SK-N-SH (cell line): ENCODE data around the gene GTPBP3. TPM values are rescaled to one million over a fixed set of nuclear protein-coding genes. Genes with fewer than 3 reads are reported as not detected.

Experiments
- CTCF ChIA-PET: fragments of 300-600, 350-600 bp; formaldehyde crosslinking; extraction: SDS; loops from one replicate; lab custom pipeline; 2021; lab: Yijun Ruan, JAX
- POLR2A ChIA-PET: fragments of 350-600 bp; sonication (Branson Sonifier 250); formaldehyde crosslinking; extraction: SDS; loops from one replicate; lab custom pipeline; 2020; ENCODE audit warnings: antibody characterized with exemption, inconsistent platforms; lab: Yijun Ruan, JAX
- DNase-seq: peaks from one replicate; pipeline ENCODE4 v3.0.0; 2012
- H2AFZ ChIP-seq: fragments of 200-600 bp; sonication (generic); 2 replicates; pipeline ENCODE4 v1.8.1; 2016; ENCODE audit warnings: antibody characterized with exemption, mild to moderate bottlenecking, low read depth
- H3F3A ChIP-seq: fragments of 200-600 bp; sonication (generic); replicated peaks from 2 replicates; pipeline ENCODE3; 2016; ENCODE audit warnings: antibody characterized with exemption, mild to moderate bottlenecking; ENCODE audit not compliant: insufficient read depth
- H3K27ac ChIP-seq, 2 experiments: fragments of 200-500 bp in 1 of 2; fragments of 200-600 bp in 1 of 2; sonication (Bioruptor generic) in 1 of 2; sonication (generic), shearing (Covaris generic) in 1 of 2; 2 replicates each; pipeline versions ENCODE4 v1.5.1 to v1.6.1; 2014 to 2016; ENCODE audit warnings: low read depth in 2 of 2, inconsistent platforms in 1 of 2, low read length in 1 of 2, mild to moderate bottlenecking in 1 of 2, mixed read lengths in 1 of 2
- H3K27me3 ChIP-seq: fragments of 200-600 bp; sonication (generic), shearing (Covaris generic); 2 replicates; pipeline ENCODE4 v1.6.1; 2016; ENCODE audit warnings: mixed run types; ENCODE audit not compliant: insufficient read depth
- H3K36me3 ChIP-seq, 2 experiments: fragments of 200-500 bp in 1 of 2; fragments of 200-600 bp in 1 of 2; sonication (Bioruptor generic) in 1 of 2; sonication (generic) in 1 of 2; replicated peaks in 1 of 2; 2 replicates each; pipeline versions ENCODE3 to v1.5.1; 2014 to 2016; ENCODE audit warnings: low read length in 1 of 2, mild to moderate bottlenecking in 1 of 2; ENCODE audit not compliant: insufficient read depth in 2 of 2, control insufficient read depth in 1 of 2
- H3K4me1 ChIP-seq, 2 experiments: fragments of 200-500 bp in 1 of 2; fragments of 200-600 bp in 1 of 2; sonication (Bioruptor generic) in 1 of 2; sonication (generic), shearing (Covaris generic) in 1 of 2; 2 replicates each; pipeline versions ENCODE4 v1.5.1 to v1.6.1; 2014 to 2016; ENCODE audit warnings: low read depth in 1 of 2, low read length in 1 of 2, mixed run types in 1 of 2; ENCODE audit not compliant: insufficient read depth in 2 of 2, control insufficient read depth in 1 of 2
- H3K4me2 ChIP-seq: fragments of 200-600 bp; sonication (generic), shearing (Covaris generic); 2 replicates; pipeline ENCODE4 v1.6.1; 2017; ENCODE audit warnings: mixed run types
- H3K4me3 ChIP-seq, 2 experiments: fragments of 200-500 bp in 1 of 2; fragments of 200-600 bp in 1 of 2; sonication (Bioruptor generic) in 1 of 2; sonication (generic), shearing (Covaris generic) in 1 of 2; 2 replicates each; pipeline versions ENCODE4 v1.5.1 to v1.8.1; 2014 to 2016; ENCODE audit warnings: low read depth in 2 of 2, inconsistent platforms in 1 of 2, low read length in 1 of 2, mild to moderate bottlenecking in 1 of 2, mixed read lengths in 1 of 2, moderate library complexity in 1 of 2
- H3K79me2 ChIP-seq: fragments of 200-600 bp; sonication (generic); 2 replicates; pipeline ENCODE4 v1.8.1; 2017; ENCODE audit warnings: mild to moderate bottlenecking; ENCODE audit not compliant: insufficient read depth
- H3K9ac ChIP-seq: fragments of 200-600 bp; sonication (generic); 2 replicates; pipeline ENCODE4 v1.6.1; 2017; ENCODE audit warnings: mixed run types
- H3K9me2 ChIP-seq: fragments of 200-600 bp; sonication (generic); 2 replicates; pipeline ENCODE4 v1.6.1; 2017; ENCODE audit warnings: mixed run types
- H3K9me3 ChIP-seq: fragments of 200-600 bp; sonication (generic); 2 replicates; pipeline ENCODE4 v1.6.1; 2017; ENCODE audit warnings: mixed run types, mild to moderate bottlenecking, moderate library complexity
- H4K20me1 ChIP-seq: fragments of 200-600 bp; sonication (generic); 2 replicates; pipeline ENCODE4 v1.6.1; 2017; ENCODE audit warnings: mild to moderate bottlenecking, mixed run types; ENCODE audit not compliant: insufficient read depth
- EP300 ChIP-seq, 2 experiments: IDR thresholded peaks; 2 replicates each; pipeline versions ENCODE4 v1.4.0 to v1.6.1; 2012; ENCODE audit warnings: borderline replicate concordance in 1 of 2, low read depth in 1 of 2, low read length in 1 of 2
- FOSL2 ChIP-seq: IDR thresholded peaks from 2 replicates; pipeline ENCODE4 v1.4.0; 2012; ENCODE audit warnings: low read depth, mild to moderate bottlenecking, moderate library complexity, borderline replicate concordance
- FOXM1 ChIP-seq: IDR thresholded peaks from 2 replicates; pipeline ENCODE4 v1.4.0; 2012; ENCODE audit warnings: low read depth, mild to moderate bottlenecking
- MEF2A ChIP-seq: IDR thresholded peaks from 2 replicates; pipeline ENCODE4 v1.4.0; 2012; ENCODE audit warnings: low read depth, borderline replicate concordance
- RCOR1 ChIP-seq: fragments of 150-350 bp; IDR thresholded peaks from 2 replicates; pipeline ENCODE4 v1.6.1; 2017; ENCODE audit warnings: antibody characterized with exemption, low read length
- RFX5 ChIP-seq: IDR thresholded peaks from 2 replicates; pipeline ENCODE4 v1.6.1; 2012; ENCODE audit warnings: mild to moderate bottlenecking, improper control_type of control experiment, low read length
- SIN3A ChIP-seq: IDR thresholded peaks from 2 replicates; pipeline ENCODE4 v1.6.1; 2012; ENCODE audit warnings: low read depth, mild to moderate bottlenecking, low read length, moderate library complexity, borderline replicate concordance
- TAF1 ChIP-seq: IDR thresholded peaks from 2 replicates; pipeline ENCODE4 v1.6.1; 2012; ENCODE audit warnings: low read depth, mild to moderate bottlenecking, low read length, moderate library complexity, borderline replicate concordance
- TCF12 ChIP-seq: IDR thresholded peaks from 2 replicates; pipeline ENCODE4 v1.4.0; 2012
- YY1 ChIP-seq: IDR thresholded peaks from 2 replicates; pipeline ENCODE4 v1.4.0; 2012; ENCODE audit warnings: low read depth, mild to moderate bottlenecking
- WGBS: methylation state at CpG from one replicate; pipeline ENCODE4 v1.1.6; 2017; ENCODE audit warnings: low lambda C conversion rate; 5-methylcytosine and 5-hydroxymethylcytosine counted together
- polyA plus RNA-seq, 3 experiments: library from polyadenylated mRNA; depleted of rRNA; stranded (reverse); fragments of >200 nt; gene quantifications; 2 replicates each; pipeline ENCODE4 v1.2.3, GENCODE V29; 2012
- TF ChIP-seq, protein P1 (sequence below): fragments of 150-350 bp; IDR thresholded peaks from 2 replicates; pipeline ENCODE4 v1.6.1; 2016; ENCODE audit warnings: mild to moderate bottlenecking, low read depth, low read length
- TF ChIP-seq, protein P2 (sequence below): IDR thresholded peaks from 2 replicates; pipeline ENCODE4 v1.4.0; 2012; ENCODE audit warnings: low read depth, borderline replicate concordance

The GTPBP3 gene
- polyA plus RNA-seq, 1 of the 3 experiments (the other 2 are of a cell fraction): 21.6 TPM

DNA sequence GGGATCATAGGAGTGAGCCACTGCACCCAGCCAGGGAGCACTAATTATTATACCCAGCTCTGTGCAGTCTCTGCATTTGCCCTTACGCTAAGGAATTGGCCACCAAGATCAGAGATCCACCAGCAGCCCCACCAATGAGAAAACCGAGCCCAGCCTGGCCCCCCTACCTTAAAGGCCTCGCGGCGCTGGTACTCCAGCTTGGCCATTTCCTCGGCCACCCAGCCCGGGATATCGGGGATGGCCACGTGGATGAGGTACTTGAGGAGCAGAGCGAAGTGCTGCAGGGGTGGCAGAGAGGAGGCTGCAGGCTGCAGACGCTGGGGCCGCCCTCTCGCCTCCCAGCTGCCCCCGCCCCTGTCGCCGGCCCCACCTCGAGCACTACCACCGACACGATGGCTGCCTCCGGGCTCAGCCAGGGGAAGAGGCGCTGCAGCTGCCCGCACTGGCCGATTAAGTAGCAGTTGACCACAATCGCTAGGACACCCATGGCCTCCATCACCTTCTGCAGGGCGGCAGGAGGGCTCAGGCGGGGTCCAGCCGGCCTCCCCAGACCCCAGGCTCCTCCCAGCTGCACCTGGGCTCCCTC lies 10.2 kb upstream of the GTPBP3 start:
- Histone ChIP-seq H3K9ac (no peak overlapping the region), H3K4me3 (no peak overlapping the region), H3K4me1 (no peaks in the 10 kb centered on the region), H3K9me2 (no peaks in the 10 kb centered on the region), H3F3A (no peaks in the 10 kb centered on the region), H3K27me3 (no peaks in the 10 kb centered on the region), H2AFZ (no peak overlapping the region), H3K4me2 (no peak overlapping the region), H3K9me3 (no peaks in the 10 kb centered on the region), H3K36me3 (peaks cover 0 to 18% of the 10 kb centered on the region in 2 experiments), H4K20me1 (no peaks in the 10 kb centered on the region), H3K27ac (no peak overlapping the region), H3K79me2 (no peaks in the 10 kb centered on the region)
- 96% methylated on average over 23 of the region's 27 CpGs for WGBS
- ChIA-PET POLR2A (interaction anchor here (1.1 kb wide), 1 partner anchor 18 kb away, joined by 4 read pairs; the partner anchor contains the start of gene DDA1), CTCF (interaction anchor here (1.3 kb wide), 1 partner anchor 15 kb away, joined by 4 read pairs; no protein-coding TSS in a partner anchor)
- no peak for TF ChIP-seq MEF2A
- TF ChIP-seq YY1: no peak
- no peak for TF ChIP-seq TAF1
- TF ChIP-seq EP300 (IDR thresholded peaks at IDR 0.05; ENCODE audit: borderline replicate concordance in 1 of 2, low read depth in 1 of 2, low read length in 1 of 2): no peak
- TF ChIP-seq FOXM1: no peak
- TF ChIP-seq FOSL2: no peak
- no peak for TF ChIP-seq TCF12
- no peak for TF ChIP-seq SIN3A
- TF ChIP-seq, protein P1, sequence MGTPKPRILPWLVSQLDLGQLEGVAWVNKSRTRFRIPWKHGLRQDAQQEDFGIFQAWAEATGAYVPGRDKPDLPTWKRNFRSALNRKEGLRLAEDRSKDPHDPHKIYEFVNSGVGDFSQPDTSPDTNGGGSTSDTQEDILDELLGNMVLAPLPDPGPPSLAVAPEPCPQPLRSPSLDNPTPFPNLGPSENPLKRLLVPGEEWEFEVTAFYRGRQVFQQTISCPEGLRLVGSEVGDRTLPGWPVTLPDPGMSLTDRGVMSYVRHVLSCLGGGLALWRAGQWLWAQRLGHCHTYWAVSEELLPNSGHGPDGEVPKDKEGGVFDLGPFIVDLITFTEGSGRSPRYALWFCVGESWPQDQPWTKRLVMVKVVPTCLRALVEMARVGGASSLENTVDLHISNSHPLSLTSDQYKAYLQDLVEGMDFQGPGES: no peak
- no peak for TF ChIP-seq RFX5
- no peak for TF ChIP-seq RCOR1
- TF ChIP-seq, protein P2, sequence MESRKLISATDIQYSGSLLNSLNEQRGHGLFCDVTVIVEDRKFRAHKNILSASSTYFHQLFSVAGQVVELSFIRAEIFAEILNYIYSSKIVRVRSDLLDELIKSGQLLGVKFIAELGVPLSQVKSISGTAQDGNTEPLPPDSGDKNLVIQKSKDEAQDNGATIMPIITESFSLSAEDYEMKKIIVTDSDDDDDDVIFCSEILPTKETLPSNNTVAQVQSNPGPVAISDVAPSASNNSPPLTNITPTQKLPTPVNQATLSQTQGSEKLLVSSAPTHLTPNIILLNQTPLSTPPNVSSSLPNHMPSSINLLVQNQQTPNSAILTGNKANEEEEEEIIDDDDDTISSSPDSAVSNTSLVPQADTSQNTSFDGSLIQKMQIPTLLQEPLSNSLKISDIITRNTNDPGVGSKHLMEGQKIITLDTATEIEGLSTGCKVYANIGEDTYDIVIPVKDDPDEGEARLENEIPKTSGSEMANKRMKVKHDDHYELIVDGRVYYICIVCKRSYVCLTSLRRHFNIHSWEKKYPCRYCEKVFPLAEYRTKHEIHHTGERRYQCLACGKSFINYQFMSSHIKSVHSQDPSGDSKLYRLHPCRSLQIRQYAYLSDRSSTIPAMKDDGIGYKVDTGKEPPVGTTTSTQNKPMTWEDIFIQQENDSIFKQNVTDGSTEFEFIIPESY: no peak
- no peak for DNase-seq
